Thyroid gland (tissue), 4 donors: ENCODE data around the gene SLC12A8.

ENCODE experiments used
- CTCF ChIP-seq, 6 experiments: fragments of 200-600 bp in 3 of 6; fragments of 450-650 bp in 3 of 6; sonication (generic) in 3 of 6; IDR thresholded peaks; one replicate each; pipeline ENCODE4 v1.5.1; 2016 to 2019; ENCODE audit warnings: antibody characterized with exemption in 6 of 6, mild to moderate bottlenecking in 2 of 6, inconsistent platforms in 1 of 6, moderate library complexity in 1 of 6
- POLR2A ChIP-seq, 2 donors: fragments of 450-650 bp; IDR thresholded peaks; one replicate each; pipeline ENCODE4 v1.6.1; 2017; ENCODE audit warnings: antibody characterized with exemption in 2 of 2, mild to moderate bottlenecking in 2 of 2, moderate library complexity in 1 of 2

GRCh38 chr3:125160606-125161371 is 51.8 kb downstream of the SLC12A8 start:
- TF ChIP-seq POLR2A (IDR thresholded peaks at IDR 0.05), result no peak
- no peak for TF ChIP-seq CTCF (IDR thresholded peaks at IDR 0.05)
